SK-N-SH (cell line): ENCODE data around the gene SLC25A21. TPM values are rescaled to one million over a fixed set of nuclear protein-coding genes. Genes with fewer than 3 reads are reported as not detected.

Experiments used
- CTCF ChIA-PET: fragments of 300-600, 350-600 bp; formaldehyde crosslinking; extraction: SDS; loops from one replicate; lab custom pipeline; 2021; lab: Yijun Ruan, JAX
- POLR2A ChIA-PET: fragments of 350-600 bp; sonication (Branson Sonifier 250); formaldehyde crosslinking; extraction: SDS; loops from one replicate; lab custom pipeline; 2020; ENCODE audit warnings: antibody characterized with exemption, inconsistent platforms; lab: Yijun Ruan, JAX
- DNase-seq: peaks from one replicate; pipeline ENCODE4 v3.0.0; 2012
- H2AFZ ChIP-seq: fragments of 200-600 bp; sonication (generic); 2 replicates; pipeline ENCODE4 v1.8.1; 2016; ENCODE audit warnings: antibody characterized with exemption, mild to moderate bottlenecking, low read depth
- H3F3A ChIP-seq: fragments of 200-600 bp; sonication (generic); replicated peaks from 2 replicates; pipeline ENCODE3; 2016; ENCODE audit warnings: antibody characterized with exemption, mild to moderate bottlenecking; ENCODE audit not compliant: insufficient read depth
- H3K27ac ChIP-seq, 2 experiments: fragments of 200-500 bp in 1 of 2; fragments of 200-600 bp in 1 of 2; sonication (Bioruptor generic) in 1 of 2; sonication (generic), shearing (Covaris generic) in 1 of 2; 2 replicates each; pipeline versions ENCODE4 v1.5.1 to v1.6.1; 2014 to 2016; ENCODE audit warnings: low read depth in 2 of 2, inconsistent platforms in 1 of 2, low read length in 1 of 2, mild to moderate bottlenecking in 1 of 2, mixed read lengths in 1 of 2
- H3K27me3 ChIP-seq: fragments of 200-600 bp; sonication (generic), shearing (Covaris generic); 2 replicates; pipeline ENCODE4 v1.6.1; 2016; ENCODE audit warnings: mixed run types; ENCODE audit not compliant: insufficient read depth
- H3K36me3 ChIP-seq, 2 experiments: fragments of 200-500 bp in 1 of 2; fragments of 200-600 bp in 1 of 2; sonication (Bioruptor generic) in 1 of 2; sonication (generic) in 1 of 2; replicated peaks in 1 of 2; 2 replicates each; pipeline versions ENCODE3 to v1.5.1; 2014 to 2016; ENCODE audit warnings: low read length in 1 of 2, mild to moderate bottlenecking in 1 of 2; ENCODE audit not compliant: insufficient read depth in 2 of 2, control insufficient read depth in 1 of 2
- H3K4me1 ChIP-seq, 2 experiments: fragments of 200-500 bp in 1 of 2; fragments of 200-600 bp in 1 of 2; sonication (Bioruptor generic) in 1 of 2; sonication (generic), shearing (Covaris generic) in 1 of 2; 2 replicates each; pipeline versions ENCODE4 v1.5.1 to v1.6.1; 2014 to 2016; ENCODE audit warnings: low read depth in 1 of 2, low read length in 1 of 2, mixed run types in 1 of 2; ENCODE audit not compliant: insufficient read depth in 2 of 2, control insufficient read depth in 1 of 2
- H3K4me2 ChIP-seq: fragments of 200-600 bp; sonication (generic), shearing (Covaris generic); 2 replicates; pipeline ENCODE4 v1.6.1; 2017; ENCODE audit warnings: mixed run types
- H3K4me3 ChIP-seq, 2 experiments: fragments of 200-500 bp in 1 of 2; fragments of 200-600 bp in 1 of 2; sonication (Bioruptor generic) in 1 of 2; sonication (generic), shearing (Covaris generic) in 1 of 2; 2 replicates each; pipeline versions ENCODE4 v1.5.1 to v1.8.1; 2014 to 2016; ENCODE audit warnings: low read depth in 2 of 2, inconsistent platforms in 1 of 2, low read length in 1 of 2, mild to moderate bottlenecking in 1 of 2, mixed read lengths in 1 of 2, moderate library complexity in 1 of 2
- H3K79me2 ChIP-seq: fragments of 200-600 bp; sonication (generic); 2 replicates; pipeline ENCODE4 v1.8.1; 2017; ENCODE audit warnings: mild to moderate bottlenecking; ENCODE audit not compliant: insufficient read depth
- H3K9ac ChIP-seq: fragments of 200-600 bp; sonication (generic); 2 replicates; pipeline ENCODE4 v1.6.1; 2017; ENCODE audit warnings: mixed run types
- H3K9me2 ChIP-seq: fragments of 200-600 bp; sonication (generic); 2 replicates; pipeline ENCODE4 v1.6.1; 2017; ENCODE audit warnings: mixed run types
- H3K9me3 ChIP-seq: fragments of 200-600 bp; sonication (generic); 2 replicates; pipeline ENCODE4 v1.6.1; 2017; ENCODE audit warnings: mixed run types, mild to moderate bottlenecking, moderate library complexity
- H4K20me1 ChIP-seq: fragments of 200-600 bp; sonication (generic); 2 replicates; pipeline ENCODE4 v1.6.1; 2017; ENCODE audit warnings: mild to moderate bottlenecking, mixed run types; ENCODE audit not compliant: insufficient read depth
- EP300 ChIP-seq, 2 experiments: IDR thresholded peaks; 2 replicates each; pipeline versions ENCODE4 v1.4.0 to v1.6.1; 2012; ENCODE audit warnings: borderline replicate concordance in 1 of 2, low read depth in 1 of 2, low read length in 1 of 2
- FOXM1 ChIP-seq: IDR thresholded peaks from 2 replicates; pipeline ENCODE4 v1.4.0; 2012; ENCODE audit warnings: low read depth, mild to moderate bottlenecking
- GABPA ChIP-seq: IDR thresholded peaks from 2 replicates; pipeline ENCODE4 v1.4.0; 2012; ENCODE audit warnings: low read depth, mild to moderate bottlenecking
- GATA2 ChIP-seq: sonication (generic); formaldehyde crosslinking; IDR thresholded peaks from 2 replicates; pipeline ENCODE4 v1.5.0; 2020; ENCODE audit warnings: mild to moderate bottlenecking, missing genetic modification reagents
- JUND ChIP-seq: IDR thresholded peaks from 2 replicates; pipeline ENCODE4 v1.4.0; 2012
- MEF2A ChIP-seq: IDR thresholded peaks from 2 replicates; pipeline ENCODE4 v1.4.0; 2012; ENCODE audit warnings: low read depth, borderline replicate concordance
- MXI1 ChIP-seq: IDR thresholded peaks from 2 replicates; pipeline ENCODE4 v1.6.1; 2012; ENCODE audit warnings: mild to moderate bottlenecking, low read depth, low read length, improper control_type of control experiment
- NRF1 ChIP-seq: IDR thresholded peaks from 2 replicates; pipeline ENCODE4 v1.6.1; 2012; ENCODE audit warnings: low read depth, mild to moderate bottlenecking, low read length
- RAD21 ChIP-seq: IDR thresholded peaks from 2 replicates; pipeline ENCODE4 v1.6.1; 2012; ENCODE audit warnings: mild to moderate bottlenecking, low read length
- TAF1 ChIP-seq: IDR thresholded peaks from 2 replicates; pipeline ENCODE4 v1.6.1; 2012; ENCODE audit warnings: low read depth, mild to moderate bottlenecking, low read length, moderate library complexity, borderline replicate concordance
- USF1 ChIP-seq: IDR thresholded peaks from 2 replicates; pipeline ENCODE4 v1.4.0; 2012; ENCODE audit warnings: low read depth, borderline replicate concordance
- USF2 ChIP-seq: fragments of 150-350 bp; IDR thresholded peaks from 2 replicates; pipeline ENCODE4 v1.6.1; 2017; ENCODE audit warnings: antibody characterized with exemption, low read length, low read depth, borderline replicate concordance
- WGBS: methylation state at CpG from one replicate; pipeline ENCODE4 v1.1.6; 2017; ENCODE audit warnings: low lambda C conversion rate; 5-methylcytosine and 5-hydroxymethylcytosine counted together
- polyA plus RNA-seq, 3 experiments: library from polyadenylated mRNA; depleted of rRNA; stranded (reverse); fragments of >200 nt; gene quantifications; 2 replicates each; pipeline ENCODE4 v1.2.3, GENCODE V29; 2012
- TF ChIP-seq, protein P1 (sequence below): IDR thresholded peaks from 2 replicates; pipeline ENCODE4 v1.6.1; 2012; ENCODE audit warnings: mild to moderate bottlenecking, low read depth, low read length, moderate library complexity
- TF ChIP-seq, protein P2 (sequence below): fragments of 200-600 bp; sonication (generic); IDR thresholded peaks from 2 replicates; pipeline ENCODE4 v1.6.1; 2017; ENCODE audit warnings: antibody characterized with exemption, mild to moderate bottlenecking, moderate library complexity

The SLC25A21 gene
- polyA plus RNA-seq, 1 of the 3 experiments (the other 2 are of a cell fraction) = not detected

GRCh38 chr14:36820901-36821300 is 351.5 kb downstream of the SLC25A21 start:
- ChIA-PET CTCF (no interaction called here), POLR2A (no interaction called here)
- H3K79me2 ChIP-seq = no peaks in the 10 kb centered on the region
- H4K20me1 ChIP-seq = no peaks in the 10 kb centered on the region
- H3K9me3 ChIP-seq = no peaks in the 10 kb centered on the region
- 11% methylated on average over 1 of the region's 1 CpG for WGBS
- H3K4me3 ChIP-seq = no peak overlapping the region
- no peak overlapping the region for H3K9ac ChIP-seq
- no peaks in the 10 kb centered on the region for H3K4me1 ChIP-seq
- no peak overlapping the region for H3K27ac ChIP-seq
- no peaks in the 10 kb centered on the region for H3K27me3 ChIP-seq
- H2AFZ ChIP-seq = no peak overlapping the region
- TF ChIP-seq MXI1 (no peak), FOXM1 (no peak), RAD21 (no peak), USF2 (no peak), TAF1 (no peak), MEF2A (no peak), USF1 (no peak), GABPA (no peak), JUND (no peak), GATA2 (CRISPR knock-in tag) (no peak), EP300 (IDR thresholded peaks at IDR 0.05; ENCODE audit: borderline replicate concordance in 1 of 2, low read depth in 1 of 2, low read length in 1 of 2) (no peak), NRF1 (no peak)
- TF ChIP-seq, protein P1, sequence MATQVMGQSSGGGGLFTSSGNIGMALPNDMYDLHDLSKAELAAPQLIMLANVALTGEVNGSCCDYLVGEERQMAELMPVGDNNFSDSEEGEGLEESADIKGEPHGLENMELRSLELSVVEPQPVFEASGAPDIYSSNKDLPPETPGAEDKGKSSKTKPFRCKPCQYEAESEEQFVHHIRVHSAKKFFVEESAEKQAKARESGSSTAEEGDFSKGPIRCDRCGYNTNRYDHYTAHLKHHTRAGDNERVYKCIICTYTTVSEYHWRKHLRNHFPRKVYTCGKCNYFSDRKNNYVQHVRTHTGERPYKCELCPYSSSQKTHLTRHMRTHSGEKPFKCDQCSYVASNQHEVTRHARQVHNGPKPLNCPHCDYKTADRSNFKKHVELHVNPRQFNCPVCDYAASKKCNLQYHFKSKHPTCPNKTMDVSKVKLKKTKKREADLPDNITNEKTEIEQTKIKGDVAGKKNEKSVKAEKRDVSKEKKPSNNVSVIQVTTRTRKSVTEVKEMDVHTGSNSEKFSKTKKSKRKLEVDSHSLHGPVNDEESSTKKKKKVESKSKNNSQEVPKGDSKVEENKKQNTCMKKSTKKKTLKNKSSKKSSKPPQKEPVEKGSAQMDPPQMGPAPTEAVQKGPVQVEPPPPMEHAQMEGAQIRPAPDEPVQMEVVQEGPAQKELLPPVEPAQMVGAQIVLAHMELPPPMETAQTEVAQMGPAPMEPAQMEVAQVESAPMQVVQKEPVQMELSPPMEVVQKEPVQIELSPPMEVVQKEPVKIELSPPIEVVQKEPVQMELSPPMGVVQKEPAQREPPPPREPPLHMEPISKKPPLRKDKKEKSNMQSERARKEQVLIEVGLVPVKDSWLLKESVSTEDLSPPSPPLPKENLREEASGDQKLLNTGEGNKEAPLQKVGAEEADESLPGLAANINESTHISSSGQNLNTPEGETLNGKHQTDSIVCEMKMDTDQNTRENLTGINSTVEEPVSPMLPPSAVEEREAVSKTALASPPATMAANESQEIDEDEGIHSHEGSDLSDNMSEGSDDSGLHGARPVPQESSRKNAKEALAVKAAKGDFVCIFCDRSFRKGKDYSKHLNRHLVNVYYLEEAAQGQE = no peak
- TF ChIP-seq, protein P2, sequence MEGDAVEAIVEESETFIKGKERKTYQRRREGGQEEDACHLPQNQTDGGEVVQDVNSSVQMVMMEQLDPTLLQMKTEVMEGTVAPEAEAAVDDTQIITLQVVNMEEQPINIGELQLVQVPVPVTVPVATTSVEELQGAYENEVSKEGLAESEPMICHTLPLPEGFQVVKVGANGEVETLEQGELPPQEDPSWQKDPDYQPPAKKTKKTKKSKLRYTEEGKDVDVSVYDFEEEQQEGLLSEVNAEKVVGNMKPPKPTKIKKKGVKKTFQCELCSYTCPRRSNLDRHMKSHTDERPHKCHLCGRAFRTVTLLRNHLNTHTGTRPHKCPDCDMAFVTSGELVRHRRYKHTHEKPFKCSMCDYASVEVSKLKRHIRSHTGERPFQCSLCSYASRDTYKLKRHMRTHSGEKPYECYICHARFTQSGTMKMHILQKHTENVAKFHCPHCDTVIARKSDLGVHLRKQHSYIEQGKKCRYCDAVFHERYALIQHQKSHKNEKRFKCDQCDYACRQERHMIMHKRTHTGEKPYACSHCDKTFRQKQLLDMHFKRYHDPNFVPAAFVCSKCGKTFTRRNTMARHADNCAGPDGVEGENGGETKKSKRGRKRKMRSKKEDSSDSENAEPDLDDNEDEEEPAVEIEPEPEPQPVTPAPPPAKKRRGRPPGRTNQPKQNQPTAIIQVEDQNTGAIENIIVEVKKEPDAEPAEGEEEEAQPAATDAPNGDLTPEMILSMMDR = no peak
- no peaks in the 10 kb centered on the region for H3F3A ChIP-seq
- no peaks in the 10 kb centered on the region for H3K9me2 ChIP-seq
- DNase-seq = no peak
- no peak overlapping the region for H3K4me2 ChIP-seq
- H3K36me3 ChIP-seq = no peaks in the 10 kb centered on the region
